Neural progenitor cell (in vitro differentiated cells): ENCODE data around the gene NCKAP5. TPM values are rescaled to one million over a fixed set of nuclear protein-coding genes. Genes with fewer than 3 reads are reported as not detected.

Experiments
- DNase-seq: peaks from one replicate; pipeline ENCODE4 v3.0.0-alpha.2; 2016; ENCODE audit warnings: low spot score
- H2AFZ ChIP-seq: fragments of 200-600 bp; sonication (generic); replicated peaks from 2 replicates; pipeline ENCODE4 v1.6.1; 2016; ENCODE audit warnings: antibody characterized with exemption
- H3F3A ChIP-seq: fragments of 200-600 bp; sonication (generic); 2 replicates; pipeline ENCODE4 v1.6.1; 2016; ENCODE audit warnings: antibody characterized with exemption, low read depth
- H3K27ac ChIP-seq: fragments of 200-600 bp; sonication (generic); 2 replicates; pipeline ENCODE4 v1.5.1; 2016; ENCODE audit warnings: mild to moderate bottlenecking
- H3K27me3 ChIP-seq: fragments of 200-600 bp; sonication (generic); 2 replicates; pipeline ENCODE4 v1.6.1; 2016; ENCODE audit warnings: mild to moderate bottlenecking, moderate library complexity
- H3K36me3 ChIP-seq: fragments of 200-600 bp; sonication (generic); 2 replicates; pipeline ENCODE4 v1.5.1; 2016
- H3K4me1 ChIP-seq: fragments of 200-600 bp; sonication (generic); 2 replicates; pipeline ENCODE4 v1.6.1; 2016; ENCODE audit warnings: mixed run types
- H3K4me2 ChIP-seq: fragments of 200-600 bp; sonication (generic); 2 replicates; pipeline ENCODE4 v1.6.1; 2016
- H3K4me3 ChIP-seq: fragments of 200-600 bp; sonication (generic); 2 replicates; pipeline ENCODE4 v1.5.1; 2016
- H3K79me2 ChIP-seq: fragments of 200-600 bp; sonication (generic); 2 replicates; pipeline ENCODE4 v1.6.1; 2016; ENCODE audit warnings: low read depth
- H3K9ac ChIP-seq: fragments of 200-600 bp; sonication (generic); 2 replicates; pipeline ENCODE4 v1.6.1; 2016
- H3K9me3 ChIP-seq: fragments of 200-600 bp; sonication (generic); 2 replicates; pipeline ENCODE4 v1.5.1; 2016; ENCODE audit warnings: low read depth
- H4K20me1 ChIP-seq: fragments of 200-600 bp; sonication (generic); 2 replicates; pipeline ENCODE4 v1.6.1; 2016; ENCODE audit warnings: low read depth
- H3K27ac Mint-ChIP-seq: 3 replicates; pipeline ENCODE4 v1.8.0; 2021; ENCODE audit warnings: mixed read lengths
- H3K27me3 Mint-ChIP-seq: 2 replicates; pipeline ENCODE4 v1.8.0; 2022; ENCODE audit warnings: low read depth, mild to moderate bottlenecking, inconsistent platforms, moderate library complexity, mixed read lengths; ENCODE audit not compliant: insufficient read depth
- H3K36me3 Mint-ChIP-seq: 3 replicates; pipeline ENCODE4 v1.8.0; 2021; ENCODE audit warnings: mixed read lengths
- H3K4me1 Mint-ChIP-seq: 3 replicates; pipeline ENCODE4 v1.8.0; 2021; ENCODE audit warnings: mixed read lengths
- H3K4me3 Mint-ChIP-seq: 3 replicates; pipeline ENCODE4 v1.8.0; 2021; ENCODE audit warnings: mild to moderate bottlenecking, moderate library complexity, mixed read lengths
- H3K9me3 Mint-ChIP-seq: 3 replicates; pipeline ENCODE4 v1.8.0; 2020; ENCODE audit warnings: mixed read lengths
- EZH2 ChIP-seq: fragments of 200-600 bp; sonication (generic); IDR thresholded peaks from 2 replicates; pipeline ENCODE4 v1.6.1; 2017; ENCODE audit warnings: antibody characterized with exemption, mild to moderate bottlenecking, moderate library complexity
- EZH2phosphoT487 ChIP-seq: fragments of 200-600 bp; sonication (generic); IDR thresholded peaks from 2 replicates; pipeline ENCODE4 v1.6.1; 2017; ENCODE audit warnings: antibody characterized with exemption
- total RNA-seq: library from RNA; depleted of rRNA; stranded (reverse); fragments of >200 nt; gene quantifications from 2 replicates; pipeline ENCODE4 v1.2.3, GENCODE V29; 2015; ENCODE audit warnings: low replicate concordance
- TF ChIP-seq, protein P1 (sequence below): fragments of 200-600 bp; sonication (generic); IDR thresholded peaks from 2 replicates; pipeline ENCODE4 v1.5.1; 2017; ENCODE audit warnings: antibody characterized with exemption, mild to moderate bottlenecking

The NCKAP5 gene
- total RNA-seq, 1 donor from 2014 or later, result 0.47 TPM

DNA sequence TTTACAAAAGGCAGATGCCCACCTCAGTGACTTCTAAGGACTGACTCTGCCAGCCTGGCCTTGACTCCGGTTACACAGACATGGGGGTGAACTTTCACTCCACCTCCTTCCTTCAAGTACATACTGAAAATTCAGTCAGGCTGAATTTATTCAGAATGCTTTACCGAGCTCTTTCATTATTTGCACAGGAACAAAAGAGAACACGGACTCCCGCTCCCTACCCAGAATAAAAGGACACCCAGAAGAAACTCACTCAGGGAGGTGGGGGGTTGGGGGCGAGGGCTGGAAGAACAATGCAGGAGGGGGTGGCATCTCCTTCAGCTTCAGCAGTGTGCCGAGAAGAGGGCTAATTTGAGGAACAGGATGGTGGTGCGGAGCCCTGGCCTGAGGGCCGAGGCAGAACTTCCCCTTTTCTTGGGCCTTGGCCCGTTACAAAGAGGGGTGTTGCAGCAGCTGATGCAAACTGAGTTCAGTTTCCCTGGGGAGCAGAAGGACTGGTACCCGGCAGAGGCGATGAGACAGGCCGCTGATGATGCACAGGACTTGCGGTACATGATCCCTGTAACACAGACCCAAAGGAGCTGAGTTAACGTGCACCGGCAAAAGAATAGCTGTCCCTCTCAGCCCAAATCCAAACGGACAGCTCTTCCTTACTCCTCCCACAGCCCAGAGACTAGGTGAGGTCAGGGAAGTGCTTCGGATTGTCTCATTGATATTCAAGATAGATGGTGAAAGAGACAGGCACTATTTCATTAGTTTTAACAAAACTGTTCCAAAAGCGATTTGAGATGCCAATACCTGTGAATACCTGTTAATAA, 922.3 kb downstream of the NCKAP5 start:
- Mint-ChIP-seq H3K36me3 (peaks cover 15% of the 10 kb centered on the region), H3K4me3 (peak overlapping the region; percentile 49), H3K27me3 (peaks cover 2% of the 10 kb centered on the region), H3K4me1 (peaks cover 52% of the 10 kb centered on the region), H3K9me3 (no peaks in the 10 kb centered on the region), H3K27ac (peak overlapping the region; percentile 84)
- Histone ChIP-seq H3K9ac (no peak overlapping the region), H2AFZ (no peak overlapping the region), H3K27ac (no peak overlapping the region), H3K4me2 (peak overlapping the region; percentile 19), H3K36me3 (no peaks in the 10 kb centered on the region), H4K20me1 (no peaks in the 10 kb centered on the region), H3K9me3 (no peaks in the 10 kb centered on the region), H3K4me1 (peaks cover 13% of the 10 kb centered on the region), H3K27me3 (no peaks in the 10 kb centered on the region), H3F3A (no peaks in the 10 kb centered on the region), H3K79me2 (no peaks in the 10 kb centered on the region), H3K4me3 (no peak overlapping the region)
- peak; percentile 26 for DNase-seq
- TF ChIP-seq EZH2phosphoT487 (no peak), EZH2 (no peak)
- TF ChIP-seq, protein P1, sequence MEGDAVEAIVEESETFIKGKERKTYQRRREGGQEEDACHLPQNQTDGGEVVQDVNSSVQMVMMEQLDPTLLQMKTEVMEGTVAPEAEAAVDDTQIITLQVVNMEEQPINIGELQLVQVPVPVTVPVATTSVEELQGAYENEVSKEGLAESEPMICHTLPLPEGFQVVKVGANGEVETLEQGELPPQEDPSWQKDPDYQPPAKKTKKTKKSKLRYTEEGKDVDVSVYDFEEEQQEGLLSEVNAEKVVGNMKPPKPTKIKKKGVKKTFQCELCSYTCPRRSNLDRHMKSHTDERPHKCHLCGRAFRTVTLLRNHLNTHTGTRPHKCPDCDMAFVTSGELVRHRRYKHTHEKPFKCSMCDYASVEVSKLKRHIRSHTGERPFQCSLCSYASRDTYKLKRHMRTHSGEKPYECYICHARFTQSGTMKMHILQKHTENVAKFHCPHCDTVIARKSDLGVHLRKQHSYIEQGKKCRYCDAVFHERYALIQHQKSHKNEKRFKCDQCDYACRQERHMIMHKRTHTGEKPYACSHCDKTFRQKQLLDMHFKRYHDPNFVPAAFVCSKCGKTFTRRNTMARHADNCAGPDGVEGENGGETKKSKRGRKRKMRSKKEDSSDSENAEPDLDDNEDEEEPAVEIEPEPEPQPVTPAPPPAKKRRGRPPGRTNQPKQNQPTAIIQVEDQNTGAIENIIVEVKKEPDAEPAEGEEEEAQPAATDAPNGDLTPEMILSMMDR, result no peak

- Histone ChIP-seq H3K27me3 (no peaks in the 10 kb centered on the region), H3K9ac (no peak overlapping the region), H3F3A (no peaks in the 10 kb centered on the region), H3K79me2 (no peaks in the 10 kb centered on the region), H3K9me3 (no peaks in the 10 kb centered on the region), H3K27ac (no peak overlapping the region), H3K4me3 (no peak overlapping the region), H3K36me3 (no peaks in the 10 kb centered on the region), H2AFZ (no peak overlapping the region), H3K4me2 (no peak overlapping the region), H4K20me1 (no peaks in the 10 kb centered on the region), H3K4me1 (peaks cover 13% of the 10 kb centered on the region)
- no peak for DNase-seq
- Mint-ChIP-seq H3K4me1 (peaks cover 50% of the 10 kb centered on the region), H3K9me3 (no peaks in the 10 kb centered on the region), H3K27me3 (peaks cover 2% of the 10 kb centered on the region), H3K27ac (no peak overlapping the region), H3K36me3 (peaks cover 14% of the 10 kb centered on the region), H3K4me3 (no peak overlapping the region)
- TF ChIP-seq, protein P1, result no peak
- TF ChIP-seq EZH2phosphoT487, result no peak
- TF ChIP-seq EZH2, result no peak
Observed at GRCh38 chr2:132645176-132645575, 923.1 kb downstream of the NCKAP5 start.

GRCh38 chr2:132642415-132642814, 925.8 kb downstream of the NCKAP5 start:
- DNase-seq, result no peak
- H3K27ac Mint-ChIP-seq, result no peak overlapping the region
- no peak for TF ChIP-seq EZH2phosphoT487
- TF ChIP-seq, protein P1, result no peak
- TF ChIP-seq EZH2, result no peak
- peaks cover 2% of the 10 kb centered on the region for H3K27me3 Mint-ChIP-seq
- H3K4me1 Mint-ChIP-seq, result peaks cover 59% of the 10 kb centered on the region
- no peaks in the 10 kb centered on the region for H3K27me3 ChIP-seq
- no peak overlapping the region for H3K4me3 Mint-ChIP-seq
- no peaks in the 10 kb centered on the region for H4K20me1 ChIP-seq
- H3K79me2 ChIP-seq, result no peaks in the 10 kb centered on the region
- no peak overlapping the region for H3K4me3 ChIP-seq
- H3F3A ChIP-seq, result no peaks in the 10 kb centered on the region
- H3K9me3 Mint-ChIP-seq, result no peaks in the 10 kb centered on the region
- peaks cover 14% of the 10 kb centered on the region for H3K36me3 Mint-ChIP-seq
- H2AFZ ChIP-seq, result no peak overlapping the region
- no peaks in the 10 kb centered on the region for H3K36me3 ChIP-seq
- peaks cover 24% of the 10 kb centered on the region for H3K4me1 ChIP-seq
- no peaks in the 10 kb centered on the region for H3K9me3 ChIP-seq
- H3K4me2 ChIP-seq, result no peak overlapping the region
- H3K27ac ChIP-seq, result no peak overlapping the region
- H3K9ac ChIP-seq, result no peak overlapping the region
